Astrocyte (in vitro differentiated cells and primary cell): ENCODE data around the gene IGF2BP2. TPM values are rescaled to one million over a fixed set of nuclear protein-coding genes. Genes with fewer than 3 reads are reported as not detected.

ENCODE experiments used
- DNase-seq: peaks from one replicate; pipeline ENCODE4 v3.0.0-alpha.2; 2010; ENCODE audit warnings: low read depth
- FAIRE-seq: peaks from 2 replicates; lab custom pipeline; 2011; peaks lifted over from hg19 to GRCh38; lab: Jason Lieb, UNC
- H2AFZ ChIP-seq: 2 replicates; pipeline ENCODE4 v1.6.0; 2012; ENCODE audit warnings: low read depth, low read length, inconsistent platforms
- H3K27ac ChIP-seq: 2 replicates; pipeline ENCODE4 v1.5.1; 2011; ENCODE audit warnings: low read depth, low read length, inconsistent platforms
- H3K27me3 ChIP-seq: 2 replicates; pipeline ENCODE4 v1.6.0; 2011; ENCODE audit warnings: low read length, inconsistent platforms; ENCODE audit not compliant: insufficient read depth
- H3K36me3 ChIP-seq: 2 replicates; pipeline ENCODE4 v1.5.1; 2011; ENCODE audit warnings: low read length, inconsistent platforms; ENCODE audit not compliant: insufficient read depth
- H3K4me1 ChIP-seq: 2 replicates; pipeline ENCODE4 v1.5.1; 2011; ENCODE audit warnings: low read length, inconsistent platforms; ENCODE audit not compliant: insufficient read depth
- H3K4me2 ChIP-seq: 2 replicates; pipeline ENCODE4 v1.6.0; 2012; ENCODE audit warnings: low read length, inconsistent platforms
- H3K4me3 ChIP-seq: 2 replicates; pipeline ENCODE4 v1.5.1; 2011; ENCODE audit warnings: low read depth, mild to moderate bottlenecking, low read length, inconsistent platforms; ENCODE audit not compliant: insufficient read depth
- H3K79me2 ChIP-seq: 2 replicates; pipeline ENCODE4 v1.6.0; 2012; ENCODE audit warnings: mild to moderate bottlenecking, low read length, inconsistent platforms; ENCODE audit not compliant: insufficient read depth
- H3K9ac ChIP-seq: 2 replicates; pipeline ENCODE4 v1.6.0; 2012; ENCODE audit warnings: mild to moderate bottlenecking, low read length, inconsistent platforms
- H3K9me3 ChIP-seq: 2 replicates; pipeline ENCODE4 v1.5.1; 2012; ENCODE audit warnings: low read depth, mild to moderate bottlenecking, low read length, inconsistent platforms; ENCODE audit not compliant: insufficient read depth
- H4K20me1 ChIP-seq: 2 replicates; pipeline ENCODE4 v1.6.0; 2012; ENCODE audit warnings: low read length, inconsistent platforms; ENCODE audit not compliant: insufficient read depth
- H3K27ac Mint-ChIP-seq: one replicate; pipeline ENCODE4 v1.8.0; 2021; ENCODE audit warnings: mild to moderate bottlenecking, mixed read lengths; ENCODE audit not compliant: unreplicated experiment
- H3K27me3 Mint-ChIP-seq: one replicate; pipeline ENCODE4 v1.8.0; 2021; ENCODE audit warnings: low read depth, mixed read lengths; ENCODE audit not compliant: unreplicated experiment
- H3K36me3 Mint-ChIP-seq: one replicate; pipeline ENCODE4 v1.8.0; 2021; ENCODE audit warnings: low read depth, mixed read lengths; ENCODE audit not compliant: unreplicated experiment
- H3K4me1 Mint-ChIP-seq: one replicate; pipeline ENCODE4 v1.8.0; 2021; ENCODE audit warnings: low read depth, mixed read lengths; ENCODE audit not compliant: unreplicated experiment
- H3K4me3 Mint-ChIP-seq: one replicate; pipeline ENCODE4 v1.8.0; 2021; ENCODE audit warnings: mild to moderate bottlenecking, moderate library complexity, mixed read lengths; ENCODE audit not compliant: unreplicated experiment
- H3K9me3 Mint-ChIP-seq: one replicate; pipeline ENCODE4 v1.8.0; 2021; ENCODE audit warnings: mild to moderate bottlenecking, mixed read lengths; ENCODE audit not compliant: unreplicated experiment
- EZH2 ChIP-seq: IDR thresholded peaks from 2 replicates; pipeline ENCODE4 v1.6.1; 2012; ENCODE audit warnings: mild to moderate bottlenecking, low read length, inconsistent platforms; ENCODE audit not compliant: insufficient read depth
- total RNA-seq: library from RNA; stranded (reverse); gene quantifications from 2 replicates; pipeline ENCODE4 v1.2.1, GENCODE V29; 2021
- TF ChIP-seq, protein P1 (sequence below): IDR thresholded peaks from 2 replicates; pipeline ENCODE4 v1.5.1; 2011; ENCODE audit warnings: low read depth, mild to moderate bottlenecking, inconsistent platforms, low read length, moderate library complexity; ENCODE audit not compliant: insufficient read depth

IGF2BP2 gene
- total RNA-seq, 1 donor from 2014 or later = 162 TPM

DNA sequence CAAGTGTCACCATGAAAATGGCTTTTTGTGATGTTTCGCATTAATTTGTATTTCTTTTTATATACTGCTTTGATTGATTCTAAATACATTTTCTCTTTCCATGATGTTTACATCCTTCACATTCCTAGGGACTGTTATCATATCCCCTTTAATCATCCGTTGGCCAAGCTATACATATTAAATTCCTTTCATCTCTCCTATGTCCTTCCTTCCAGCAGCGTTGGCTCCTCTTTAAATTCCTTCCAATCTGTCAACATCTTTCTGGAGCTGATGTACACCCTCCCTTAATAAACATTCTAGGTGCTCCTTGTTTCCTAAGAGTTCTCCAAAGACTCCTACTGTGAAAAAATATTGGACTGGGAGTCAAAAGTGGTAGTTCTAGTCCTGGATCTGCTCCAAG lies 87.8 kb downstream of the IGF2BP2 start:
- no peaks in the 10 kb centered on the region for H3K27me3 ChIP-seq
- H3K79me2 ChIP-seq = peaks cover 88% of the 10 kb centered on the region
- H4K20me1 ChIP-seq = peaks cover 73% of the 10 kb centered on the region
- TF ChIP-seq, protein P1, sequence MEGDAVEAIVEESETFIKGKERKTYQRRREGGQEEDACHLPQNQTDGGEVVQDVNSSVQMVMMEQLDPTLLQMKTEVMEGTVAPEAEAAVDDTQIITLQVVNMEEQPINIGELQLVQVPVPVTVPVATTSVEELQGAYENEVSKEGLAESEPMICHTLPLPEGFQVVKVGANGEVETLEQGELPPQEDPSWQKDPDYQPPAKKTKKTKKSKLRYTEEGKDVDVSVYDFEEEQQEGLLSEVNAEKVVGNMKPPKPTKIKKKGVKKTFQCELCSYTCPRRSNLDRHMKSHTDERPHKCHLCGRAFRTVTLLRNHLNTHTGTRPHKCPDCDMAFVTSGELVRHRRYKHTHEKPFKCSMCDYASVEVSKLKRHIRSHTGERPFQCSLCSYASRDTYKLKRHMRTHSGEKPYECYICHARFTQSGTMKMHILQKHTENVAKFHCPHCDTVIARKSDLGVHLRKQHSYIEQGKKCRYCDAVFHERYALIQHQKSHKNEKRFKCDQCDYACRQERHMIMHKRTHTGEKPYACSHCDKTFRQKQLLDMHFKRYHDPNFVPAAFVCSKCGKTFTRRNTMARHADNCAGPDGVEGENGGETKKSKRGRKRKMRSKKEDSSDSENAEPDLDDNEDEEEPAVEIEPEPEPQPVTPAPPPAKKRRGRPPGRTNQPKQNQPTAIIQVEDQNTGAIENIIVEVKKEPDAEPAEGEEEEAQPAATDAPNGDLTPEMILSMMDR = no peak
- no peak for TF ChIP-seq EZH2
- H2AFZ ChIP-seq = no peak overlapping the region
- no peaks in the 10 kb centered on the region for H3K36me3 Mint-ChIP-seq
- FAIRE-seq (no peak), DNase-seq (peak; percentile 41)
- H3K36me3 ChIP-seq = no peaks in the 10 kb centered on the region
- H3K4me1 Mint-ChIP-seq = peaks cover 71% of the 10 kb centered on the region
- no peaks in the 10 kb centered on the region for H3K9me3 Mint-ChIP-seq
- peaks cover 34% of the 10 kb centered on the region for H3K4me1 ChIP-seq
- no peak overlapping the region for H3K4me3 ChIP-seq
- H3K27me3 Mint-ChIP-seq = no peaks in the 10 kb centered on the region
- peak overlapping the region; percentile 63 for H3K4me2 ChIP-seq
- peak overlapping the region; percentile 3 for H3K9ac ChIP-seq
- peak overlapping the region; percentile 1 for H3K27ac Mint-ChIP-seq
- no peaks in the 10 kb centered on the region for H3K9me3 ChIP-seq
- no peak overlapping the region for H3K27ac ChIP-seq
- H3K4me3 Mint-ChIP-seq = no peak overlapping the region

DNA sequence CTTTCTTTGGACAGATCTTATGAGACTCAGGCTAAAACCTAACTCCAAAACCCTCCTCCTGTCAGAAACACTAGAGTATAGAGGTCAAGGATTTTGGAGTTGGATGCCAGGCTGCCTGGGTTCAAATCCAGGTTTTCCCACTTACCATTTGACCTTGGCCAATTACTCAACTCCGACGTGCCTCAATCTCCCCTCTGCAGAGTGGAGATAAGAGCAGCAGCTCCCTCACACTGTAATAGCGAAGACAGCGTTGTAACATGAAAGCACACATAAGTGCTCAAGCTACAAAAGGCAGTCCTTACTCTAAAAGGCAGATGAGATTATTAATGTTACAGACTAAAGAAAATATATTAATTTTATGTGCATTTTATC lies 90.1 kb downstream of the IGF2BP2 start:
- Histone ChIP-seq H3K4me3 (no peak overlapping the region), H4K20me1 (peaks cover 55% of the 10 kb centered on the region), H3K36me3 (no peaks in the 10 kb centered on the region), H3K4me1 (peaks cover 44% of the 10 kb centered on the region), H3K9me3 (no peaks in the 10 kb centered on the region), H3K79me2 (peaks cover 86% of the 10 kb centered on the region), H3K4me2 (no peak overlapping the region), H3K9ac (no peak overlapping the region), H3K27me3 (no peaks in the 10 kb centered on the region), H3K27ac (no peak overlapping the region), H2AFZ (no peak overlapping the region)
- Mint-ChIP-seq H3K4me3 (no peak overlapping the region), H3K4me1 (peaks cover 73% of the 10 kb centered on the region), H3K27me3 (no peaks in the 10 kb centered on the region), H3K9me3 (no peaks in the 10 kb centered on the region), H3K36me3 (no peaks in the 10 kb centered on the region), H3K27ac (peak overlapping the region; percentile 44)
- no peak for TF ChIP-seq EZH2
- TF ChIP-seq, protein P1 = no peak
- FAIRE-seq (no peak), DNase-seq (no peak)

GRCh38 chr3:185733980-185734724 lies 90.7 kb downstream of the IGF2BP2 start:
- peaks cover 84% of the 10 kb centered on the region for H3K79me2 ChIP-seq

More at GRCh38 chr3:185733980-185734724, 90.7 kb downstream of the IGF2BP2 start:
- Histone ChIP-seq H3K9ac (no peak overlapping the region), H3K4me2 (no peak overlapping the region), H3K27ac (no peak overlapping the region), H3K4me1 (peaks cover 50% of the 10 kb centered on the region), H3K9me3 (no peaks in the 10 kb centered on the region), H3K36me3 (no peaks in the 10 kb centered on the region), H2AFZ (no peak overlapping the region), H3K27me3 (no peaks in the 10 kb centered on the region), H3K4me3 (no peak overlapping the region), H4K20me1 (peaks cover 51% of the 10 kb centered on the region)
- H3K36me3 Mint-ChIP-seq = no peaks in the 10 kb centered on the region
- DNase-seq = peak; percentile 76
- H3K4me1 Mint-ChIP-seq = peaks cover 72% of the 10 kb centered on the region
- no peaks in the 10 kb centered on the region for H3K9me3 Mint-ChIP-seq
- FAIRE-seq = peak; percentile 69
- TF ChIP-seq, protein P1 = peak; percentile 82
- no peak for TF ChIP-seq EZH2
- H3K4me3 Mint-ChIP-seq = peak overlapping the region; percentile 52
- H3K27ac Mint-ChIP-seq = peak overlapping the region; percentile 59
- no peaks in the 10 kb centered on the region for H3K27me3 Mint-ChIP-seq
